Left cardiac atrium (tissue), 4 donors: Measurements from ENCODE around the gene ATXN10. TPM values are rescaled to one million over a fixed set of nuclear protein-coding genes. Genes with fewer than 3 reads are reported as not detected.
"Not testable (repeated sequence)": the region's sequence is repeated elsewhere in the genome, so short reads cannot be mapped to it uniquely, and the experiment has no call there.

Experiments
- ATAC-seq, 2 donors: fragments of 200-7000 bp; cut with Tn5 transposase; one replicate each; pipeline ENCODE4 v1.9.1; 2020; ENCODE audit warnings: mild to moderate bottlenecking in 2 of 2, moderate library complexity in 2 of 2
- DNase-seq: peaks from one replicate; pipeline ENCODE4 v3.0.0-alpha.2; 2020
- intact Hi-C, 2 donors: fragments of 100-400 bp; cut with DNase I; formaldehyde crosslinking; loops; one replicate each; pipeline versions ENCODE4 v1.14.1 to v1.15.1; 2022 to 2023
- total RNA-seq, 2 donors: library from RNA; stranded (reverse); fragmentation: NEBNext Ultra II Directional; extraction: Animal tissue kit (Norgen Biotek cat#: 25700); gene quantifications; one replicate each; pipeline ENCODE4 v1.2.1, GENCODE V29; 2021
- donor health status: DM: no; HTN: yes; CAD: no.
- donor health status: DM: no; HTN: yes; CAD: no; lungs with severe emphysema.
- donor health status: DM: yes; HTN: yes; CAD: no.
- donor health status: Dilated cardiomyopathy.

Gene ATXN10
- total RNA-seq, 2 donors from 2014 or later = 129 to 143 TPM

- intact Hi-C loops = no loop called here
These were observed 452 bp upstream of the ATXN10 start for GRCh38 chr22:45670981-45671782.

GRCh38 chr22:45672564-45673481 is 1.2 kb downstream of the ATXN10 start:
- intact Hi-C loops = no loop called here
- ATAC-seq = peak; percentile 19 to 23
- DNase-seq = no peak

More at GRCh38 chr22:45670981-45671782, 452 bp upstream of the ATXN10 start:
- peak; percentile 29 for DNase-seq
- ATAC-seq = peak in 1 of 2 donors; percentile 7

- DNase-seq (no peak), ATAC-seq (no peak)
- intact Hi-C loops = no loop called here
These were observed 2.0 kb downstream of the ATXN10 start for GRCh38 chr22:45673482-45674175.

GRCh38 chr22:45676024-45676423 is 4.4 kb downstream of the ATXN10 start:
- DNase-seq (no peak), ATAC-seq (no peak)
- intact Hi-C loops = no loop called here

GRCh38 chr22:45677063-45677462 is 5.4 kb downstream of the ATXN10 start:
- intact Hi-C loops = no loop called here
- no peak for DNase-seq
- ATAC-seq = no peak

GRCh38 chr22:45678961-45679912 is 7.6 kb downstream of the ATXN10 start:
- ATAC-seq (no peak), DNase-seq (no peak)
- intact Hi-C loops = no loop called here

GRCh38 chr22:45680932-45681700 is 9.5 kb downstream of the ATXN10 start:
- ATAC-seq (no peak), DNase-seq (no peak)
- intact Hi-C loops = no loop called here

GRCh38 chr22:45682064-45682463 is 10.4 kb downstream of the ATXN10 start:
- no peak for ATAC-seq
- intact Hi-C loops = no loop called here

GRCh38 chr22:45682773-45683172 is 11.1 kb downstream of the ATXN10 start:
- intact Hi-C loops, ATAC-seq, DNase-seq: not testable (repeated sequence)

More at GRCh38 chr22:45682064-45682463, 10.4 kb downstream of the ATXN10 start:
- DNase-seq = no peak

- intact Hi-C loops = no loop called here
- DNase-seq = no peak
- ATAC-seq = peak in 1 of 2 donors; percentile 57
These were observed 11.6 kb downstream of the ATXN10 start for GRCh38 chr22:45683248-45683647.

GRCh38 chr22:45683680-45684079 is 12.0 kb downstream of the ATXN10 start:
- intact Hi-C loops = no loop called here
- no peak for DNase-seq
- no peak for ATAC-seq

GRCh38 chr22:45684169-45684568 is 12.5 kb downstream of the ATXN10 start:
- DNase-seq (no peak), ATAC-seq (no peak)
- intact Hi-C loops = no loop called here

GRCh38 chr22:45684752-45685574 is 13.3 kb downstream of the ATXN10 start:
- ATAC-seq = no peak
- intact Hi-C loops = no loop called here
- no peak for DNase-seq

GRCh38 chr22:45686004-45686403 is 14.4 kb downstream of the ATXN10 start:
- DNase-seq (no peak), ATAC-seq (no peak)
- intact Hi-C loops = no loop called here

GRCh38 chr22:45686836-45687235 is 15.2 kb downstream of the ATXN10 start:
- ATAC-seq (no peak), DNase-seq (no peak)
- intact Hi-C loops = no loop called here

GRCh38 chr22:45688600-45689080 is 17.0 kb downstream of the ATXN10 start:
- ATAC-seq = peak; percentile 72 to 93
- DNase-seq = no peak
- intact Hi-C loops = no loop called here

- intact Hi-C loops = no loop called here
- ATAC-seq = peak; percentile 29 to 80
- no peak for DNase-seq
These were observed 17.6 kb downstream of the ATXN10 start for GRCh38 chr22:45689211-45689610.
